C1 segment of cervical spinal cord (tissue), 14 donors: ENCODE results near the gene ANKRD44.

Experiments used
- DNase-seq, 14 donors: peaks; one replicate each; lab custom pipeline; 2025; lab: John Stamatoyannopoulos, UW

ANKRD44 gene

GRCh38 chr2:197239434-197239833 lies 71.1 kb downstream of the ANKRD44 start:
- DNase-seq, result no peak

- no peak for DNase-seq
These were observed 72.6 kb downstream of the ANKRD44 start for GRCh38 chr2:197238043-197238365.

GRCh38 chr2:197237291-197238042 lies 73.1 kb downstream of the ANKRD44 start:
- DNase-seq, result no peak

GRCh38 chr2:197236816-197237215 lies 73.8 kb downstream of the ANKRD44 start:
- DNase-seq, result peak in 1 of 14 donors; percentile 25

- DNase-seq, result no peak
These were observed 74.4 kb downstream of the ANKRD44 start for GRCh38 chr2:197236159-197236558.

GRCh38 chr2:197235711-197236110 lies 74.9 kb downstream of the ANKRD44 start:
- no peak for DNase-seq

GRCh38 chr2:197234671-197235191 lies 75.8 kb downstream of the ANKRD44 start:
- DNase-seq, result no peak

GRCh38 chr2:197233473-197233872 lies 77.1 kb downstream of the ANKRD44 start:
- no peak for DNase-seq

- DNase-seq, result no peak
These were observed 78.6 kb downstream of the ANKRD44 start for GRCh38 chr2:197232010-197232409.

GRCh38 chr2:197229509-197230443 lies 80.8 kb downstream of the ANKRD44 start:
- DNase-seq, result no peak

- DNase-seq, result no peak
These were observed 87.1 kb downstream of the ANKRD44 start for GRCh38 chr2:197223451-197223850.

- DNase-seq, result no peak
These were observed 90.9 kb downstream of the ANKRD44 start for GRCh38 chr2:197219636-197220035.

GRCh38 chr2:197217541-197217940 lies 93.0 kb downstream of the ANKRD44 start:
- no peak for DNase-seq

GRCh38 chr2:197216361-197216979 lies 94.1 kb downstream of the ANKRD44 start:
- no peak for DNase-seq

GRCh38 chr2:197215748-197216360 lies 94.7 kb downstream of the ANKRD44 start:
- no peak for DNase-seq

GRCh38 chr2:197212344-197213262 lies 98.0 kb downstream of the ANKRD44 start:
- peak in 4 of 14 donors; percentile 10 to 24 (median 14) for DNase-seq

- DNase-seq, result no peak
These were observed 98.7 kb downstream of the ANKRD44 start for GRCh38 chr2:197211881-197212342.

- DNase-seq, result no peak
These were observed 100.2 kb downstream of the ANKRD44 start for GRCh38 chr2:197210430-197210829.

- no peak for DNase-seq
These were observed 100.7 kb downstream of the ANKRD44 start for GRCh38 chr2:197209742-197210408.

GRCh38 chr2:197209246-197209645 lies 101.3 kb downstream of the ANKRD44 start:
- no peak for DNase-seq
